DOHH2 (cell line): ENCODE data around the gene UBL4A.

Source experiments
- H3F3A ChIP-seq: fragments of 200-600 bp; sonication (generic), shearing (Covaris generic); 2 replicates; pipeline ENCODE4 v1.6.0; 2016; ENCODE audit warnings: antibody characterized with exemption, mild to moderate bottlenecking; ENCODE audit not compliant: control insufficient read depth, insufficient read depth
- H3K27ac ChIP-seq: fragments of 200-600 bp; sonication (generic); 2 replicates; pipeline ENCODE4 v1.5.1; 2014; ENCODE audit warnings: low read depth, mild to moderate bottlenecking, low read length, moderate library complexity
- H3K27me3 ChIP-seq: fragments of 200-600 bp; sonication (generic); 2 replicates; pipeline ENCODE4 v1.6.1; 2014; ENCODE audit warnings: mild to moderate bottlenecking, low read length, mixed read lengths; ENCODE audit not compliant: control insufficient read depth
- H3K36me3 ChIP-seq: fragments of 200-600 bp; sonication (generic); 2 replicates; pipeline ENCODE4 v1.6.1; 2014; ENCODE audit warnings: mild to moderate bottlenecking, low read length, moderate library complexity, mixed read lengths; ENCODE audit not compliant: control insufficient read depth
- H3K4me1 ChIP-seq: fragments of 200-600 bp; sonication (generic); 2 replicates; pipeline ENCODE4 v1.6.1; 2014; ENCODE audit warnings: mild to moderate bottlenecking, low read length, mixed read lengths; ENCODE audit not compliant: control insufficient read depth
- H3K4me2 ChIP-seq: fragments of 200-600 bp; sonication (generic); 2 replicates; pipeline ENCODE4 v1.6.0; 2014; ENCODE audit warnings: mild to moderate bottlenecking, low read length, moderate library complexity
- H3K4me3 ChIP-seq: fragments of 200-600 bp; sonication (generic); 2 replicates; pipeline ENCODE4 v1.5.1; 2014; ENCODE audit warnings: mild to moderate bottlenecking, low read length, mixed read lengths
- H3K79me2 ChIP-seq: fragments of 200-600 bp; sonication (generic); 2 replicates; pipeline ENCODE4 v1.6.1; 2014; ENCODE audit warnings: mild to moderate bottlenecking, low read length, mixed read lengths; ENCODE audit not compliant: control insufficient read depth
- H3K9me2 ChIP-seq: fragments of 200-600 bp; sonication (generic); replicated peaks from 2 replicates; pipeline ENCODE4 v1.6.1; 2014; ENCODE audit warnings: mild to moderate bottlenecking, low read length, mixed read lengths; ENCODE audit not compliant: control insufficient read depth
- H3K9me3 ChIP-seq: fragments of 200-600 bp; sonication (generic); 2 replicates; pipeline ENCODE4 v1.6.1; 2014; ENCODE audit warnings: antibody characterized with exemption, low read length, mixed read lengths; ENCODE audit not compliant: control insufficient read depth, insufficient read depth
- H4K20me1 ChIP-seq: fragments of 200-600 bp; sonication (generic); 2 replicates; pipeline ENCODE4 v1.6.0; 2014; ENCODE audit warnings: low read depth, mild to moderate bottlenecking, antibody characterized with exemption, low read length, moderate library complexity; ENCODE audit not compliant: control insufficient read depth, insufficient read depth
- EZH2phosphoT487 ChIP-seq: fragments of 200-600 bp; sonication (generic); IDR thresholded peaks from 2 replicates; pipeline ENCODE4 v1.6.1; 2017; ENCODE audit warnings: borderline replicate concordance, mild to moderate bottlenecking, antibody characterized with exemption, low read length, moderate library complexity, mixed read lengths
- TF ChIP-seq, protein P1 (sequence below): fragments of 200-600 bp; sonication (generic); IDR thresholded peaks from one replicate; pipeline ENCODE4 v1.5.1; 2014; ENCODE audit warnings: antibody characterized with exemption, mild to moderate bottlenecking, low read depth, low read length; ENCODE audit not compliant: poor library complexity, severe bottlenecking

UBL4A gene

DNA sequence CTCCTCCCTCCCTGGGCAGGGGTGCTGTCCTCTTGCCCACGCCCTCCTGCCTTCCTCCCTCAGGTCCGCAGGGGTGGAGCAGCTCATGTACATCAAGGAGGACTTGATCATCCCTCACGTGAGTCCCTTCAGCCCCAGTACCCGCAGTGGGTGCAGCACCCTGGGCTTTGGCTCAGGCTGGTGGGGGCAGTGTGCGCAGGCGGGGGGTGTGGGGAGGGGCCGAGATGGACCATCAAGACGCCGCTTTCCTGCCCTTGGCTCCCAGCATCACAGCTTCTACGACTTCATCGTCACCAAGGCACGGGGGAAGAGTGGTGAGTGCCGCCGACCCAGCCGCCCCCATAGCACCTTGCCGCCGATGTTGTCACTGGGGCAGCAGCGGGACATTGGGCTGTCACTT is 36.8 kb downstream of the UBL4A start:
- peaks cover 2% of the 10 kb centered on the region; the same call in 1 of the 2 replicates for H3K36me3 ChIP-seq
- no peak for TF ChIP-seq EZH2phosphoT487
- TF ChIP-seq, protein P1, sequence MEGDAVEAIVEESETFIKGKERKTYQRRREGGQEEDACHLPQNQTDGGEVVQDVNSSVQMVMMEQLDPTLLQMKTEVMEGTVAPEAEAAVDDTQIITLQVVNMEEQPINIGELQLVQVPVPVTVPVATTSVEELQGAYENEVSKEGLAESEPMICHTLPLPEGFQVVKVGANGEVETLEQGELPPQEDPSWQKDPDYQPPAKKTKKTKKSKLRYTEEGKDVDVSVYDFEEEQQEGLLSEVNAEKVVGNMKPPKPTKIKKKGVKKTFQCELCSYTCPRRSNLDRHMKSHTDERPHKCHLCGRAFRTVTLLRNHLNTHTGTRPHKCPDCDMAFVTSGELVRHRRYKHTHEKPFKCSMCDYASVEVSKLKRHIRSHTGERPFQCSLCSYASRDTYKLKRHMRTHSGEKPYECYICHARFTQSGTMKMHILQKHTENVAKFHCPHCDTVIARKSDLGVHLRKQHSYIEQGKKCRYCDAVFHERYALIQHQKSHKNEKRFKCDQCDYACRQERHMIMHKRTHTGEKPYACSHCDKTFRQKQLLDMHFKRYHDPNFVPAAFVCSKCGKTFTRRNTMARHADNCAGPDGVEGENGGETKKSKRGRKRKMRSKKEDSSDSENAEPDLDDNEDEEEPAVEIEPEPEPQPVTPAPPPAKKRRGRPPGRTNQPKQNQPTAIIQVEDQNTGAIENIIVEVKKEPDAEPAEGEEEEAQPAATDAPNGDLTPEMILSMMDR: no peak
- no peaks in the 10 kb centered on the region for H3K9me3 ChIP-seq

DNA sequence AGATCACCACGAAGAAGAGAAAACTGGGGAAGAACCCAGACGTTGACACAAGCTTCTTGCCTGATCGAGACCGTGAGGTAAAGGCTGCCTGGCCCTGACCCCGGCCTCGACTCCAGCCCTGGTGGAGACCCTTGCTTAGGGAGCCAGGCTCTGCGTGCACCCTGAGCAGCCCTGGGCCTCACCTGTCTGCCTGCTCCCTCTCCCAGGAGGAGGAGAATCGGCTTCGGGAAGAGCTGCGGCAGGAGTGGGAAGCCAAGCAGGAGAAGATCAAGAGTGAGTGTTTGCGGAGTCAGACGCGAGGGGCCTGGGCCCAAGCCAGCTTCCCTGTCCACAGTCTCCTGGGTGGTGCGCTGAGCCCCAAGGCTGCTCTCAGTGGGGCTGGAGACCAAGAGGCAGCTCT is 37.9 kb downstream of the UBL4A start:
- H3K4me3 ChIP-seq: no peak overlapping the region
- H3K4me1 ChIP-seq: peaks cover 11% of the 10 kb centered on the region
- no peaks in the 10 kb centered on the region for H3K9me3 ChIP-seq
- no peaks in the 10 kb centered on the region for H3K9me2 ChIP-seq
- no peak overlapping the region for H3K27ac ChIP-seq
- TF ChIP-seq EZH2phosphoT487: no peak
- TF ChIP-seq, protein P1: no peak
- H3K36me3 ChIP-seq: peaks cover 2% of the 10 kb centered on the region; the same call in 1 of the 2 replicates
- H3K27me3 ChIP-seq: no peaks in the 10 kb centered on the region
- H4K20me1 ChIP-seq: no peaks in the 10 kb centered on the region
- H3F3A ChIP-seq: no peaks in the 10 kb centered on the region
- H3K4me2 ChIP-seq: no peak overlapping the region
- no peaks in the 10 kb centered on the region; the same call in 1 of the 2 replicates for H3K79me2 ChIP-seq

More for the DNA sequence above, 36.8 kb downstream of the UBL4A start:
- no peak overlapping the region for H3K4me3 ChIP-seq
- no peaks in the 10 kb centered on the region for H3F3A ChIP-seq
- no peaks in the 10 kb centered on the region for H3K9me2 ChIP-seq
- no peaks in the 10 kb centered on the region for H3K27me3 ChIP-seq
- no peaks in the 10 kb centered on the region for H4K20me1 ChIP-seq
- H3K4me2 ChIP-seq: no peak overlapping the region
- no peaks in the 10 kb centered on the region; the same call in 1 of the 2 replicates for H3K79me2 ChIP-seq
- peaks cover 6% of the 10 kb centered on the region for H3K4me1 ChIP-seq
- H3K27ac ChIP-seq: no peak overlapping the region

DNA sequence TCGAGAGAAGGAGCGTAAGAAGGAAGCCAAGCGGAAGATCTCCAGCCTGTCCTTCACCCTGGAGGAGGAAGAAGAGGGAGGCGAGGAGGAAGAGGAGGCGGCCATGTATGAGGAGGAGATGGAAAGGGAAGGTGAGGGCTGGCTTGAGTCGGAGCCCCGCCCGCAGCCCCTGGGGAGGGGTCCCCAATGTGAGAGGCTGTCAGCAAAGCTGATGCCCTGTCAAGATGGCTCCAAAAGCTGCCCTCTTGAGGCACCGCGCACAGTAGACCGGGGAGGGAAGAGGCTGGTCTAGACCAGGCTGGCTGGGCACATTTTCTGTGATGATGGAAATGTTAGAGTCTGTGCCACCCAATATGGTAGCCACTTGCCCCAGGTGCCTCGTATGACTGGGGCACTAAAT is 40.0 kb downstream of the UBL4A start:
- peaks cover 6% of the 10 kb centered on the region; the same call in 1 of the 2 replicates for H3K36me3 ChIP-seq
- TF ChIP-seq, protein P1: no peak
- no peak for TF ChIP-seq EZH2phosphoT487
- no peak overlapping the region for H3K27ac ChIP-seq
- no peaks in the 10 kb centered on the region for H4K20me1 ChIP-seq
- peaks cover 2% of the 10 kb centered on the region; the same call in 1 of the 2 replicates for H3F3A ChIP-seq
- no peaks in the 10 kb centered on the region; the same call in 1 of the 2 replicates for H3K79me2 ChIP-seq
- H3K4me3 ChIP-seq: no peak overlapping the region
- H3K4me1 ChIP-seq: peaks cover 14% of the 10 kb centered on the region
- no peaks in the 10 kb centered on the region for H3K27me3 ChIP-seq
- no peaks in the 10 kb centered on the region for H3K9me3 ChIP-seq
- no peaks in the 10 kb centered on the region for H3K9me2 ChIP-seq
- no peak overlapping the region for H3K4me2 ChIP-seq
